ENCODE measurements around the gene PAPPA2.

DNA sequence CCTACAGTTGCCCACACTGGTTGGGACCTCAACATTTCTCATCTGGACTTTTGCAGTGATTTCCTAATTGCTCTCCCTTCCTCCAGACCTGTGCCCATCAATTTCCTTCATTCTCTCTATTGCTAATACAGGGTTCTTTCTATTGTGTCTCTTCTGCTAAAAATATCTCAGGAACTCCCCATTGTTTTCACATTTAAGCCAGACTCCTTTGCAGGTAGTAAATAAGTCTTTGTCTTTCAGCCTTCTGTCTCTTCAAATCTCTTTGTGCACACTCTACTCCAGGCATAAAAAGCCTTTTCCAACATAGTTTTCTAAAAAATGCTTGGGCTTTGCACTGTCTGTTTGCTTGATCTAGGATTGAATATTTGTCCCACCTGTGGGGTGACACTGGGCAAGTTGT, 340.6 kb downstream of the PAPPA2 start:
- TF ChIP-seq POLR2AphosphoS5 (IDR thresholded peaks at IDR 0.05) (no peak), POLR2A (IDR thresholded peaks at IDR 0.05; ENCODE audit: low read depth) (no peak)
- TF ChIP-seq, protein P1, sequence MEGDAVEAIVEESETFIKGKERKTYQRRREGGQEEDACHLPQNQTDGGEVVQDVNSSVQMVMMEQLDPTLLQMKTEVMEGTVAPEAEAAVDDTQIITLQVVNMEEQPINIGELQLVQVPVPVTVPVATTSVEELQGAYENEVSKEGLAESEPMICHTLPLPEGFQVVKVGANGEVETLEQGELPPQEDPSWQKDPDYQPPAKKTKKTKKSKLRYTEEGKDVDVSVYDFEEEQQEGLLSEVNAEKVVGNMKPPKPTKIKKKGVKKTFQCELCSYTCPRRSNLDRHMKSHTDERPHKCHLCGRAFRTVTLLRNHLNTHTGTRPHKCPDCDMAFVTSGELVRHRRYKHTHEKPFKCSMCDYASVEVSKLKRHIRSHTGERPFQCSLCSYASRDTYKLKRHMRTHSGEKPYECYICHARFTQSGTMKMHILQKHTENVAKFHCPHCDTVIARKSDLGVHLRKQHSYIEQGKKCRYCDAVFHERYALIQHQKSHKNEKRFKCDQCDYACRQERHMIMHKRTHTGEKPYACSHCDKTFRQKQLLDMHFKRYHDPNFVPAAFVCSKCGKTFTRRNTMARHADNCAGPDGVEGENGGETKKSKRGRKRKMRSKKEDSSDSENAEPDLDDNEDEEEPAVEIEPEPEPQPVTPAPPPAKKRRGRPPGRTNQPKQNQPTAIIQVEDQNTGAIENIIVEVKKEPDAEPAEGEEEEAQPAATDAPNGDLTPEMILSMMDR (IDR thresholded peaks at IDR 0.05): no peak

Measured in esophagus muscularis mucosa (tissue), 3 donors.